ENCODE data around the gene NR1D2. TPM values are rescaled to one million over a fixed set of nuclear protein-coding genes. Genes with fewer than 3 reads are reported as not detected.

Gene NR1D2
- total and polyA plus RNA-seq, 2 of the 13 experiments (the other 11 are each of a cell fraction or from before 2014, with no cell fraction given): 5.3 to 8.1 TPM

GRCh38 chr3:23916886-23917678 is 28.0 kb upstream of the NR1D2 start, which contains the start of the genes NKIRAS1 and RPL15 (continued):
- TF ChIP-seq PITX1 (CRISPR knock-in tag; IDR thresholded peaks at IDR 0.05) (no peak; the same call in 1 of the 2 replicates), ZSCAN29 (CRISPR knock-in tag; conservative IDR thresholded peaks at IDR 0.05) (no peak), MED8 (CRISPR knock-in tag; IDR thresholded peaks at IDR 0.05; ENCODE audit: insufficient replicate concordance) (peak; percentile 78), ZNF878 (CRISPR knock-in tag; IDR thresholded peaks at IDR 0.05) (no peak), ZNF776 (CRISPR knock-in tag; IDR thresholded peaks at IDR 0.05) (peak; percentile 55; the same call in 1 of the 2 replicates), MLXIP (CRISPR knock-in tag; IDR thresholded peaks at IDR 0.05; ENCODE audit: borderline replicate concordance) (no peak; the same call in 1 of the 2 replicates), TERF1 (CRISPR knock-in tag; IDR thresholded peaks at IDR 0.05) (no peak), HNRNPH1 (optimal IDR thresholded peaks at IDR 0.05; ENCODE audit: low read depth, low read length) (no peak), ATF6 (CRISPR knock-in tag; conservative IDR thresholded peaks at IDR 0.05) (peak; percentile 94; the same call in 1 of the 2 replicates), BRD4 (CRISPR knock-in tag; IDR thresholded peaks at IDR 0.05) (peak; percentile 98), ZSCAN12 (CRISPR knock-in tag; IDR thresholded peaks at IDR 0.05) (no peak), ZNF350 (CRISPR knock-in tag; IDR thresholded peaks at IDR 0.05; ENCODE audit: borderline replicate concordance, low read depth) (peak; percentile 87; the same call in 1 of the 2 replicates), PRDM4 (CRISPR knock-in tag; IDR thresholded peaks at IDR 0.05; ENCODE audit: borderline replicate concordance) (0 out of 2 replicates have a peak, but pooled peaks have one; percentile 85), BRF2 (CRISPR knock-in tag; IDR thresholded peaks at IDR 0.05) (no peak; the same call in 1 of the 2 replicates), ZNF296 (CRISPR knock-in tag; conservative IDR thresholded peaks at IDR 0.05) (peak; percentile 12; the same call in 1 of the 2 replicates)

Data from HepG2 (cell line).